BJ (cell line): Measurements from ENCODE around the gene SLC34A2. TPM values are rescaled to one million over a fixed set of nuclear protein-coding genes. Genes with fewer than 3 reads are reported as not detected.

Experiments
- CTCF ChIA-PET: fragments of 350-600 bp; formaldehyde crosslinking; extraction: SDS; loops from one replicate; lab custom pipeline; 2021; ENCODE audit warnings: antibody characterized with exemption, inconsistent platforms; lab: Yijun Ruan, JAX
- POLR2A ChIA-PET: fragments of 300-600 bp; sonication (Branson Sonifier 250); formaldehyde crosslinking; extraction: SDS; loops from one replicate; lab custom pipeline; 2021; ENCODE audit warnings: antibody characterized with exemption; lab: Charles Lee
- DNase-seq: peaks from one replicate; pipeline ENCODE4 v3.0.0-alpha.2; 2011; ENCODE audit warnings: low read depth
- H3K27me3 ChIP-seq: 2 replicates; pipeline ENCODE4 v1.6.0; 2011; ENCODE audit warnings: low read length; ENCODE audit not compliant: control insufficient read depth, insufficient read depth
- H3K36me3 ChIP-seq: 2 replicates; pipeline ENCODE4 v1.5.1; 2011; ENCODE audit warnings: low read length; ENCODE audit not compliant: control insufficient read depth, insufficient read depth
- H3K4me3 ChIP-seq: 2 replicates; pipeline ENCODE4 v1.5.1; 2011; ENCODE audit warnings: low read depth, mild to moderate bottlenecking, control low read depth, low read length
- polyA plus RNA-seq: library from polyadenylated mRNA; depleted of rRNA; stranded (reverse); fragments of >200 nt; gene quantifications from 2 replicates; pipeline ENCODE4 v1.2.3, GENCODE V29; 2011
- TF ChIP-seq, protein P1 (sequence below): IDR thresholded peaks from 2 replicates; pipeline ENCODE4 v1.5.1; 2011; ENCODE audit warnings: low read depth, mild to moderate bottlenecking, control low read depth, inconsistent platforms, low read length, moderate library complexity; ENCODE audit not compliant: insufficient read depth

Gene SLC34A2
- polyA plus RNA-seq, 1 experiment, result 0.02 TPM

DNA sequence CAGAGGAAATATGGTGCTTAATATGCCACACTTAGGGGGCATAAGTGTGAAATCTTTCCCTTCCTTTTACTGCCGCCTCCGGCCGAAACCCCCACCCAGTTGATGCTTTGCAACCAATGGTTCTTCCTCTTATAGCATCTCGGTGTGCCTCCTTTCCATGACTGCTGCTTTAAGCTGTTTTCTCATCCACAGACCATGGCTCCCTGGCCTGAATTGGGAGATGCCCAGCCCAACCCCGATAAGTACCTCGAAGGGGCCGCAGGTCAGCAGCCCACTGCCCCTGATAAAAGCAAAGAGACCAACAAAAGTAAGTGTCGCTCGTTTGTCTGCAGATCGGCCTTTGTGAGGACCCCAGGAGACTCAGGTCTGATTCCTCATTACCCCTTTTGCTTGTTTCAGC lies 6.7 kb downstream of the SLC34A2 start:
- POLR2A ChIA-PET, result no interaction called here
- DNase-seq, result no peak
- Histone ChIP-seq H3K4me3 (no peak overlapping the region), H3K27me3 (no peaks in the 10 kb centered on the region), H3K36me3 (no peaks in the 10 kb centered on the region)
- TF ChIP-seq, protein P1, sequence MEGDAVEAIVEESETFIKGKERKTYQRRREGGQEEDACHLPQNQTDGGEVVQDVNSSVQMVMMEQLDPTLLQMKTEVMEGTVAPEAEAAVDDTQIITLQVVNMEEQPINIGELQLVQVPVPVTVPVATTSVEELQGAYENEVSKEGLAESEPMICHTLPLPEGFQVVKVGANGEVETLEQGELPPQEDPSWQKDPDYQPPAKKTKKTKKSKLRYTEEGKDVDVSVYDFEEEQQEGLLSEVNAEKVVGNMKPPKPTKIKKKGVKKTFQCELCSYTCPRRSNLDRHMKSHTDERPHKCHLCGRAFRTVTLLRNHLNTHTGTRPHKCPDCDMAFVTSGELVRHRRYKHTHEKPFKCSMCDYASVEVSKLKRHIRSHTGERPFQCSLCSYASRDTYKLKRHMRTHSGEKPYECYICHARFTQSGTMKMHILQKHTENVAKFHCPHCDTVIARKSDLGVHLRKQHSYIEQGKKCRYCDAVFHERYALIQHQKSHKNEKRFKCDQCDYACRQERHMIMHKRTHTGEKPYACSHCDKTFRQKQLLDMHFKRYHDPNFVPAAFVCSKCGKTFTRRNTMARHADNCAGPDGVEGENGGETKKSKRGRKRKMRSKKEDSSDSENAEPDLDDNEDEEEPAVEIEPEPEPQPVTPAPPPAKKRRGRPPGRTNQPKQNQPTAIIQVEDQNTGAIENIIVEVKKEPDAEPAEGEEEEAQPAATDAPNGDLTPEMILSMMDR, result no peak
- CTCF ChIA-PET, result no interaction called here

DNA sequence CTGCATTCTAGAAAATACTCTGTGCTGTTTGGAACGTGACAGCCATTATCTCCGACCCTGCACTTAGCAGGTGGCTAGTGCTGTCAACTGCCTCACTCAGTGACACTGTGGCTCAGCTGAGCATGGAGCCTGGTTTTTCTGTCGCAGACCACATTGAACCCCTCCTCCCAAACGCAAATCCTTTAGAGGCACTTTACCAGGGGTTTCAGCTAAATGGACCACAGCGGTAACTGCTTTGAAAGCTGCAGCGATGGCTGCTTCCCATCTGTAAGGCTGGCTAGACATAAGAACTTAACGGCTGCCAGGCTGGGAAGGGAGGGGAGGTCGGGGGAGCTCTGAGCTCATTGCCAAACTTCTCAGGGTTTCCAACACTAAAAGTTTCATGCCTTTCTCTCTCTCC lies 8.1 kb downstream of the SLC34A2 start:
- DNase-seq, result no peak
- TF ChIP-seq, protein P1, result no peak
- ChIA-PET POLR2A (no interaction called here), CTCF (interaction anchor here (0.6 to 1.1 kb wide), 2 partner anchors 15 to 73 kb away, joined by 3 to 4 read pairs; no protein-coding TSS in a partner anchor)
- Histone ChIP-seq H3K4me3 (no peak overlapping the region), H3K36me3 (no peaks in the 10 kb centered on the region), H3K27me3 (no peaks in the 10 kb centered on the region)

DNA sequence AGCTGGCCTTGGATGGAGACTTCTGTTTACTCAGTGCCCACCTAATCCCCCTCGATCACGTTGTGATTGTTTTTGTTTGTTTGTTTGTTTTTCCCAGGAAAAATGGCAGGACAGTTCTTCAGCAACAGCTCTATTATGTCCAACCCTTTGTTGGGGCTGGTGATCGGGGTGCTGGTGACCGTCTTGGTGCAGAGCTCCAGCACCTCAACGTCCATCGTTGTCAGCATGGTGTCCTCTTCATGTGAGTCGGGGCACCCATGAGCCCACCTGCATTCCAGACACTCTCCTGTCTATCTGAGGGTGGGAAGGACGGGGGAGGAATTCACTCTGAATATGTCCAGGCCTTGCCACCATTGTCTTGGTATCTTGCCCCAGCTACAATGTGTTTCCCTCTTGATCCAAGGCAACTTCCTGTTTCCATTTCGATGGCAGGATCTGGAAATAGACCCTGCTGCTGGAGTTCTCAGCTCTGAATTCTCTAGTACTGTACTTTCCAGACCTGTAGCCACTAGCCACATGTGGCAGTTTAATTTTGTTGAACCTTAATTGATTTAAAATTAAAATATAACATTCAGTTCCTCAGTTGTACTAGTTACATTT lies 10.5 kb downstream of the SLC34A2 start:
- Histone ChIP-seq H3K27me3 (no peaks in the 10 kb centered on the region), H3K36me3 (no peaks in the 10 kb centered on the region), H3K4me3 (no peak overlapping the region)
- TF ChIP-seq, protein P1, result no peak
- CTCF ChIA-PET, result no interaction called here
- DNase-seq, result no peak
- POLR2A ChIA-PET, result no interaction called here

DNA sequence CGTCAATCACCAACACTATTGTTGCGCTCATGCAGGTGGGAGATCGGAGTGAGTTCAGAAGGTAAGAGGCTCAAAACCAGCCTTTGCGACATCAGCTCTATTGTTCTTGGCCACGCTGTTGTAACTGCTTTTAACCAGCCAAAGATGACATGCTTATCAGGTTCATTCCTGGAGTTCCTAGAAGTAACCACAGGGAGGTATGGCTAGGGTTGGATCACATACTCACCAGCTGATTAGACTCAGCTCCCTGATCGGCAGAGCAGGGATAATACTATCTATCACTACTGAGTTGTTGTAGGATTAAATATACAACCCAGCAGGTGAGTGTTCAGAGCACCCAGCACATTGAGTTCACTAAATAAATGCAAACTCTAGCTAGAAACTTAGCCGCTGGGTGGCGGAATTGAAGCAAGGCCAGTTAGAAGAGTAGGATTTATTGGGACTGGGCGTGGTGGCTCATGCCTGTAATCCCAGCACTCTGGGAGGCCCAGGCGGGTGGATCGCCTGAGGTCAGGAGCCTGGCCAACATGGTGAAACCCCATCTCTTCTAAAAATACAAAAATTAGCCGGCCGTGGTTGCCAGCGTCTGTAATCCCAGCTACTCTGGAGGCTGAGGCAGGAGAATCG lies 12.4 kb downstream of the SLC34A2 start:
- TF ChIP-seq, protein P1, result no peak
- DNase-seq, result no peak
- Histone ChIP-seq H3K27me3 (no peaks in the 10 kb centered on the region), H3K36me3 (no peaks in the 10 kb centered on the region), H3K4me3 (no peak overlapping the region)
- ChIA-PET POLR2A (no interaction called here), CTCF (no interaction called here)

DNA sequence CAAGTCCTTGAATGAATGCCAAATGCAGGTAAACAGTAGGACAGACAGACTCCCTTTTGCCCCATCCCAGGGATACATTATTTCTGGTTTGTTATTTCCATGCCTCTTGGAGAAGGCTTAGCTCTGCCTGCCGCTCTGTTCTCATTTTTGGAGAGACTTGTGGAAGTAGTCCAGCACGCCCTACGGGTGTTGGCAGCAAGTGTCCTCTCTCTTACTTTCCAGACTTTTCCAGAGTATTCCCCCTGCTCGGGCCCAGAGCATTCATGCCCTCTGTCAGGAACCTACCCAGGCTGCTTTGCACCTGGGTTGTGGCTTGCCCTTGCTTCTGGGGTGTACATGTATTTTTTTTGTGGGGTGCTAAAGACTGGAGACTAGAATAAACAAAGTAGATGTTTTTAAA lies 15.3 kb downstream of the SLC34A2 start:
- POLR2A ChIA-PET, result no interaction called here
- TF ChIP-seq, protein P1, result no peak

More for the DNA sequence above, 15.3 kb downstream of the SLC34A2 start:
- no peaks in the 10 kb centered on the region for H3K27me3 ChIP-seq
- H3K4me3 ChIP-seq, result no peak overlapping the region
- CTCF ChIA-PET, result no interaction called here
- no peak for DNase-seq
- H3K36me3 ChIP-seq, result no peaks in the 10 kb centered on the region
